ENCODE results near the gene LRPPRC.

DNA sequence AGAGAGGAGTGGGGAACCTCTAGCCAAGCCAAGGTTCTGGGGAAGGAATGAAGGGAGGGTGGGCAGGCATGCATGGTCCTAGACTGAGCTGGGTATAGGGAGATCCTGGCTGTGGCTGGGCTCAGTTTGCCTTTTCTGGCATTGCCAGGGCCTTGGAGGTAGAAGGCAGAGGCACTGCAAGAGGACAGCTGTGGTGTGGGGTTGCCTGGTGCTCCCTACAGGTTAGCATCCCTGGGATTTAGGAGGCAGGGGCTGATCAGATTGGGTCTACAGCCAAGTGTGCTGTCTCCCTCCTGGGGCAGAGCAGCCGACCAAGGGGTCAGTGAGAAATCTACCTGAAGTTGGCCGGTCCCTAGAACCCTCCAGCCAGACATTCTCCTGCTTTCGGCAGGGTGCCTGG lies 141.1 kb downstream of the LRPPRC start:
- TF ChIP-seq, protein P1, sequence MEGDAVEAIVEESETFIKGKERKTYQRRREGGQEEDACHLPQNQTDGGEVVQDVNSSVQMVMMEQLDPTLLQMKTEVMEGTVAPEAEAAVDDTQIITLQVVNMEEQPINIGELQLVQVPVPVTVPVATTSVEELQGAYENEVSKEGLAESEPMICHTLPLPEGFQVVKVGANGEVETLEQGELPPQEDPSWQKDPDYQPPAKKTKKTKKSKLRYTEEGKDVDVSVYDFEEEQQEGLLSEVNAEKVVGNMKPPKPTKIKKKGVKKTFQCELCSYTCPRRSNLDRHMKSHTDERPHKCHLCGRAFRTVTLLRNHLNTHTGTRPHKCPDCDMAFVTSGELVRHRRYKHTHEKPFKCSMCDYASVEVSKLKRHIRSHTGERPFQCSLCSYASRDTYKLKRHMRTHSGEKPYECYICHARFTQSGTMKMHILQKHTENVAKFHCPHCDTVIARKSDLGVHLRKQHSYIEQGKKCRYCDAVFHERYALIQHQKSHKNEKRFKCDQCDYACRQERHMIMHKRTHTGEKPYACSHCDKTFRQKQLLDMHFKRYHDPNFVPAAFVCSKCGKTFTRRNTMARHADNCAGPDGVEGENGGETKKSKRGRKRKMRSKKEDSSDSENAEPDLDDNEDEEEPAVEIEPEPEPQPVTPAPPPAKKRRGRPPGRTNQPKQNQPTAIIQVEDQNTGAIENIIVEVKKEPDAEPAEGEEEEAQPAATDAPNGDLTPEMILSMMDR (IDR thresholded peaks at IDR 0.05): no peak
- TF ChIP-seq POLR2A (IDR thresholded peaks at IDR 0.05): no peak

All from right lobe of liver (tissue), 4 donors.